GM12878 (cell line): ENCODE results near the gene IL17RE.
A peak's percentile ranks its signal among the peaks of the same experiment; 100 is the strongest.

Source experiments
- KDM1A ChIP-seq: fragments of 200-600 bp; sonication (generic); IDR thresholded peaks from 2 replicates; pipeline ENCODE4 v1.6.1; 2016; ENCODE audit warnings: borderline replicate concordance
- NR2C1 ChIP-seq: fragments of 450-650 bp; IDR thresholded peaks from 2 replicates; pipeline ENCODE4 v1.6.1; 2017; ENCODE audit warnings: antibody characterized with exemption, mild to moderate bottlenecking, moderate library complexity
- NR2C2 ChIP-seq: IDR thresholded peaks from 2 replicates; pipeline ENCODE4 v1.6.1; 2011; ENCODE audit warnings: borderline replicate concordance, low read depth; ENCODE audit not compliant: control insufficient read depth, insufficient read length
- SMC3 ChIP-seq: IDR thresholded peaks from 2 replicates; pipeline ENCODE4 v1.6.1; 2011; ENCODE audit warnings: low read length, improper control_type of control experiment, borderline replicate concordance
- ZNF274 ChIP-seq: IDR thresholded peaks from one replicate; pipeline ENCODE4 v1.8.0; 2011; ENCODE audit not compliant: insufficient read length, insufficient read depth
- TF ChIP-seq, protein P1 (sequence below): IDR thresholded peaks from 2 replicates; pipeline ENCODE4 v1.6.1; 2011; ENCODE audit warnings: low read depth, low read length, improper control_type of control experiment, borderline replicate concordance
- TF ChIP-seq, protein P2 (sequence below): IDR thresholded peaks from 2 replicates; pipeline ENCODE4 v1.6.1; 2012; ENCODE audit warnings: low read depth, low read length, improper control_type of control experiment
- TF ChIP-seq, protein P3 (sequence below), 3 experiments: IDR thresholded peaks in 2 of 3; conservative IDR thresholded peaks in 1 of 3; 2 replicates each; pipeline ENCODE4 v1.5.1; 2011; ENCODE audit warnings: low read depth in 3 of 3, low read length in 3 of 3, mild to moderate bottlenecking in 3 of 3, control low read depth in 2 of 3, moderate library complexity in 2 of 3, inconsistent platforms in 1 of 3, mixed read lengths in 1 of 3; ENCODE audit not compliant: control insufficient read depth in 2 of 3, insufficient read depth in 1 of 3; ENCODE audit errors: extremely low read depth in 1 of 3
- TF ChIP-seq, protein P4 (sequence below): IDR thresholded peaks from 2 replicates; pipeline ENCODE4 v1.6.1; 2011; ENCODE audit warnings: low read depth, mild to moderate bottlenecking, low read length, moderate library complexity, borderline replicate concordance; ENCODE audit errors: extremely low read depth

GRCh38 chr3:9915254-9916141 lies 12.8 kb downstream of the IL17RE start:
- TF ChIP-seq, protein P1, sequence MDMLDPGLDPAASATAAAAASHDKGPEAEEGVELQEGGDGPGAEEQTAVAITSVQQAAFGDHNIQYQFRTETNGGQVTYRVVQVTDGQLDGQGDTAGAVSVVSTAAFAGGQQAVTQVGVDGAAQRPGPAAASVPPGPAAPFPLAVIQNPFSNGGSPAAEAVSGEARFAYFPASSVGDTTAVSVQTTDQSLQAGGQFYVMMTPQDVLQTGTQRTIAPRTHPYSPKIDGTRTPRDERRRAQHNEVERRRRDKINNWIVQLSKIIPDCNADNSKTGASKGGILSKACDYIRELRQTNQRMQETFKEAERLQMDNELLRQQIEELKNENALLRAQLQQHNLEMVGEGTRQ, result no peak
- no peak for TF ChIP-seq SMC3
- TF ChIP-seq, protein P2, sequence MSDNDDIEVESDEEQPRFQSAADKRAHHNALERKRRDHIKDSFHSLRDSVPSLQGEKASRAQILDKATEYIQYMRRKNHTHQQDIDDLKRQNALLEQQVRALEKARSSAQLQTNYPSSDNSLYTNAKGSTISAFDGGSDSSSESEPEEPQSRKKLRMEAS, result peak; percentile 44; the same call in 1 of the 2 replicates
- TF ChIP-seq, protein P3, sequence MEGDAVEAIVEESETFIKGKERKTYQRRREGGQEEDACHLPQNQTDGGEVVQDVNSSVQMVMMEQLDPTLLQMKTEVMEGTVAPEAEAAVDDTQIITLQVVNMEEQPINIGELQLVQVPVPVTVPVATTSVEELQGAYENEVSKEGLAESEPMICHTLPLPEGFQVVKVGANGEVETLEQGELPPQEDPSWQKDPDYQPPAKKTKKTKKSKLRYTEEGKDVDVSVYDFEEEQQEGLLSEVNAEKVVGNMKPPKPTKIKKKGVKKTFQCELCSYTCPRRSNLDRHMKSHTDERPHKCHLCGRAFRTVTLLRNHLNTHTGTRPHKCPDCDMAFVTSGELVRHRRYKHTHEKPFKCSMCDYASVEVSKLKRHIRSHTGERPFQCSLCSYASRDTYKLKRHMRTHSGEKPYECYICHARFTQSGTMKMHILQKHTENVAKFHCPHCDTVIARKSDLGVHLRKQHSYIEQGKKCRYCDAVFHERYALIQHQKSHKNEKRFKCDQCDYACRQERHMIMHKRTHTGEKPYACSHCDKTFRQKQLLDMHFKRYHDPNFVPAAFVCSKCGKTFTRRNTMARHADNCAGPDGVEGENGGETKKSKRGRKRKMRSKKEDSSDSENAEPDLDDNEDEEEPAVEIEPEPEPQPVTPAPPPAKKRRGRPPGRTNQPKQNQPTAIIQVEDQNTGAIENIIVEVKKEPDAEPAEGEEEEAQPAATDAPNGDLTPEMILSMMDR (IDR thresholded peaks at IDR 0.05 in 2 of 3, conservative IDR thresholded peaks at IDR 0.05 in 1 of 3; ENCODE audit: control insufficient read depth in 2 of 3, extremely low read depth in 1 of 3, insufficient read depth in 1 of 3, low read depth in 3 of 3, low read length in 3 of 3), result peak in 1 of 3 experiments; percentile 45; a peak in 3 of 6 replicates
- no peak for TF ChIP-seq KDM1A
- TF ChIP-seq, protein P4, sequence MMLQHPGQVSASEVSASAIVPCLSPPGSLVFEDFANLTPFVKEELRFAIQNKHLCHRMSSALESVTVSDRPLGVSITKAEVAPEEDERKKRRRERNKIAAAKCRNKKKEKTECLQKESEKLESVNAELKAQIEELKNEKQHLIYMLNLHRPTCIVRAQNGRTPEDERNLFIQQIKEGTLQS, result no peak
- no peak for TF ChIP-seq NR2C2
- no peak for TF ChIP-seq ZNF274
- TF ChIP-seq NR2C1, result no peak
